Left lung (tissue), 10 donors: Measurements from ENCODE around the gene GAPDHS. TPM values are rescaled to one million over a fixed set of nuclear protein-coding genes. Genes with fewer than 3 reads are reported as not detected.

Experiments used
- ATAC-seq: fragments of 200-7000 bp; cut with Tn5 transposase; one replicate; pipeline ENCODE4 v1.9.1; 2020; ENCODE audit warnings: moderate library complexity
- DNase-seq, 4 donors: peaks; one replicate each; pipeline ENCODE4 v3.0.0-alpha.2; 2013 to 2020
- H3K27ac ChIP-seq, 2 donors: fragments of 200-600 bp; sonication (generic) in 1 of 2; one replicate each; pipeline versions ENCODE4 v1.5.0 to v1.8.0; 2020 to 2021
- H3K27me3 ChIP-seq, 2 donors: fragments of 200-600 bp; sonication (generic) in 1 of 2; one replicate each; pipeline versions ENCODE4 v1.5.0 to v1.8.0; 2020 to 2021
- H3K36me3 ChIP-seq, 2 donors: fragments of 200-600 bp; sonication (generic) in 1 of 2; one replicate each; pipeline versions ENCODE4 v1.5.0 to v1.8.0; 2020 to 2021
- H3K4me1 ChIP-seq, 2 donors: fragments of 200-600 bp; one replicate each; pipeline ENCODE4 v1.8.0; 2021
- H3K4me3 ChIP-seq, 2 donors: fragments of 200-600 bp; sonication (generic) in 1 of 2; one replicate each; pipeline versions ENCODE4 v1.5.0 to v1.8.0; 2020 to 2021; ENCODE audit warnings: mild to moderate bottlenecking in 1 of 2
- H3K9me3 ChIP-seq, 2 donors: fragments of 200-600 bp; sonication (generic) in 1 of 2; one replicate each; pipeline versions ENCODE4 v1.5.0 to v1.8.0; 2020 to 2021
- intact Hi-C, 2 donors: fragments of 100-400 bp; cut with DNase I; formaldehyde crosslinking; loops; one replicate each; pipeline versions ENCODE4 v1.11.2 to v1.14.2; 2022
- polyA plus RNA-seq, 6 donors: library from polyadenylated mRNA; unstranded; fragments of 120-200 nt; gene quantifications; one replicate each; pipeline ENCODE4 v1.2.1, GENCODE V29; 2013; ENCODE audit not compliant: insufficient read length in 6 of 6
- total RNA-seq, 2 donors: library from RNA; stranded (reverse); fragmentation: NEBNext Ultra II Directional; extraction: Animal tissue kit (Norgen Biotek cat#: 25700); gene quantifications; one replicate each; pipeline ENCODE4 v1.2.1, GENCODE V29; 2021
- TF ChIP-seq, protein P1 (sequence below), 2 donors: fragments of 200-600 bp; sonication (generic) in 1 of 2; IDR thresholded peaks; one replicate each; pipeline versions ENCODE4 v1.5.0 to v1.8.0; 2021; ENCODE audit warnings: antibody characterized with exemption in 2 of 2
- donor health status: DM: no; HTN: yes; CAD: no.
- donor health status: DM: no; HTN: no; CAD: no.

GAPDHS gene
- total and polyA plus RNA-seq, 8 donors = not detected

DNA sequence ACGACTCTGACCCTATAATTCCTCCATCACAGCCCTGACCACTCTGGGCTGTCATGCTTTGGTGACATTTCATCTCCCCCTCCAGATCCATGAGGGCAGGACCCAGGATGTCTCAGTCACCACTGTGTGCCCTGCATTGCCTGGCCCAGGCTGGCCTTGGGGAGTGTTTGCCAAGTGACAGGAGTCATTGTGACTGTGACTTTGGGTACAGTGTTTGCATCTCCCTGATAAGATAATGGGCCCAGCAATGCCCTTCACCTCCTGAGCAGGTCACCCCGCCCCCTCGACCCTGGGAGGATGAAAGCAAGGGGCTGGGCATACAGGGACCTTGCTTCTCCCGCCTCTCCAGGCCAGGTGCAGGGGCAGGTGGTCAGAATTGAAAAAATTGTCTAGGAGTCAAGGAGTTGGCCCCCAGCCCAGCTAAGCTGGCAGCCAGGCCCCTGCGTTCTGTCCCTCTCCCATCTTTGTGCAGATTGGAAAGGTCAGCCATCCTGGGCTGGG lies 36.1 kb downstream of the GAPDHS start:
- no peak for ATAC-seq
- Histone ChIP-seq H3K4me3 (no peak overlapping the region), H3K27me3 (peaks cover 0 to 40% of the 10 kb centered on the region in 2 donors), H3K4me1 (no peaks in the 10 kb centered on the region), H3K27ac (no peak overlapping the region), H3K9me3 (peaks cover 0 to 3% of the 10 kb centered on the region in 2 donors), H3K36me3 (no peaks in the 10 kb centered on the region)
- TF ChIP-seq, protein P1, sequence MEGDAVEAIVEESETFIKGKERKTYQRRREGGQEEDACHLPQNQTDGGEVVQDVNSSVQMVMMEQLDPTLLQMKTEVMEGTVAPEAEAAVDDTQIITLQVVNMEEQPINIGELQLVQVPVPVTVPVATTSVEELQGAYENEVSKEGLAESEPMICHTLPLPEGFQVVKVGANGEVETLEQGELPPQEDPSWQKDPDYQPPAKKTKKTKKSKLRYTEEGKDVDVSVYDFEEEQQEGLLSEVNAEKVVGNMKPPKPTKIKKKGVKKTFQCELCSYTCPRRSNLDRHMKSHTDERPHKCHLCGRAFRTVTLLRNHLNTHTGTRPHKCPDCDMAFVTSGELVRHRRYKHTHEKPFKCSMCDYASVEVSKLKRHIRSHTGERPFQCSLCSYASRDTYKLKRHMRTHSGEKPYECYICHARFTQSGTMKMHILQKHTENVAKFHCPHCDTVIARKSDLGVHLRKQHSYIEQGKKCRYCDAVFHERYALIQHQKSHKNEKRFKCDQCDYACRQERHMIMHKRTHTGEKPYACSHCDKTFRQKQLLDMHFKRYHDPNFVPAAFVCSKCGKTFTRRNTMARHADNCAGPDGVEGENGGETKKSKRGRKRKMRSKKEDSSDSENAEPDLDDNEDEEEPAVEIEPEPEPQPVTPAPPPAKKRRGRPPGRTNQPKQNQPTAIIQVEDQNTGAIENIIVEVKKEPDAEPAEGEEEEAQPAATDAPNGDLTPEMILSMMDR (IDR thresholded peaks at IDR 0.05) = no peak
- intact Hi-C loops = no loop called here
- no peak for DNase-seq

DNA sequence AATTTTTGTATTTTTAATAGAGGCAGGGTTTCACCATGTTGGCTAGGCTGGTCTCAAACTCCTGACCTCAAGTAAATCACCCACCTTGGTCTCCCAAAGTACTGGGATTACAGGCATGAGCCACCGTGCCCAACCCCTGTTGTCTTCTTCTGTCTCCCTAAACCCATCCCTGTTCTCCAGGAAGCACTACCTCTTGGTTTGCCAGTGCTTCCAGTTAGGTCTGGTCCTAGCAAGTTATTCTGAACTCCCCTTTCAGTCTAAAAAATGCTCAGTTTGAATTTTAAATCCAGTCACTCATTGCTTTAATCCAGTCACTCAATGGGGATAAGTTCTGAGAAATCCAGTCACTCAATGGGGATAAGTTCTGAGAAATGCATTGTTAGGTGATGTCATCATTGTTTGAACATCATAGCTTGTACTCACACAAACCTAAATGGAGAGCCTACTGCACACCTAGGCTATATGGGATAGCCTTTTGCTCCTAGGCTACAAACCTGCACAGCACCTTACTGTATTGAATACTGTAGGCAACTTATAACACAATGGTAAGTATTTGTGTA lies 38.2 kb downstream of the GAPDHS start:
- Histone ChIP-seq H3K36me3 (no peaks in the 10 kb centered on the region), H3K4me3 (no peak overlapping the region), H3K9me3 (peaks cover 0 to 20% of the 10 kb centered on the region in 2 donors), H3K27ac (no peak overlapping the region), H3K27me3 (peaks cover 0 to 27% of the 10 kb centered on the region in 2 donors), H3K4me1 (no peaks in the 10 kb centered on the region)
- DNase-seq (no peak), ATAC-seq (no peak)
- intact Hi-C loops = no loop called here
- TF ChIP-seq, protein P1 (IDR thresholded peaks at IDR 0.05) = no peak

DNA sequence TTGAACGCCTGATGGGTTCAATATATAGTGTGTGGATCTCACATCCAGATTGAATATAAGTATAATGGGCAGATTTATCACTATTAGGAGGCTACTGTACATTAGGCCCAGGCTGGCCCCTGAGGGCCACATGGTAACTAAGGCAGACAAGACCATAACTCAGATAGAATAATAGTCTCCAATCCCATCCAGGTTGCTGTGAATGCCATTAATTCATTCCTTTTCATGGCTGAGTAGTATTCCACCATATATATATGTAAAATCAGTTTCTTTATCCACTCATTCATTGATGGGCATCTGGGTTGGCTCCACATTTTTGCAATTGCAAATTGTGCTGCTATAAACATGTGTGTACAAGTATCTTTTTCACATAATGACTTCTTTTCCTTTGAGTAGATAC lies 44.7 kb downstream of the GAPDHS start:
- no peak for DNase-seq

DNA sequence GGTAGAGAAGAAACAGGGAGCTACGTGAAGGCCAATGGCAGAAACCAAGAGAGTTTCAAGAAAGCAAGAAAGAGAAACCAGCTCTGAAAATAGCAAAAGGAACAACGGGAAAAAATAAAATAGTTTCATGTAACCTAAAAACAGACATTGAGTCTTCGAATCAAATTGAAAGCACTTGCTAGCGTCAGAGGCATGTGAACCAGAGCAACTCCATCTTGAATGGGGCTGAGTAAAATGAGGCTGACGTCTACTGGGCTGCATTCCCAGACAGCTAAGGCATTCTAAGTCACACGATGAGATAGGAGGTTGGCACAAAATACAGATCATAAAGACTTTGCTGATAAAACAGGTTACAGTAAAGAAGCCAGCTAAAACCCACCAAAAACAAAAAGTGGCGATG lies 45.5 kb downstream of the GAPDHS start:
- Histone ChIP-seq H3K27ac (no peak overlapping the region), H3K27me3 (peaks cover 0 to 9% of the 10 kb centered on the region in 2 donors), H3K9me3 (peaks cover 0 to 34% of the 10 kb centered on the region in 2 donors), H3K4me3 (no peak overlapping the region), H3K4me1 (no peaks in the 10 kb centered on the region), H3K36me3 (no peaks in the 10 kb centered on the region)
- DNase-seq (no peak), ATAC-seq (no peak)
- TF ChIP-seq, protein P1 (IDR thresholded peaks at IDR 0.05) = no peak
- intact Hi-C loops = no loop called here

More for the DNA sequence above, 44.7 kb downstream of the GAPDHS start:
- H3K9me3 ChIP-seq = peaks cover 0 to 34% of the 10 kb centered on the region in 2 donors
- no peaks in the 10 kb centered on the region for H3K36me3 ChIP-seq
- ATAC-seq = no peak
- H3K4me1 ChIP-seq = no peaks in the 10 kb centered on the region
- intact Hi-C loops = no loop called here
- TF ChIP-seq, protein P1 (IDR thresholded peaks at IDR 0.05) = no peak
- H3K4me3 ChIP-seq = no peak overlapping the region
- no peak overlapping the region for H3K27ac ChIP-seq
- H3K27me3 ChIP-seq = peaks cover 0 to under 1% of the 10 kb centered on the region in 2 donors

DNA sequence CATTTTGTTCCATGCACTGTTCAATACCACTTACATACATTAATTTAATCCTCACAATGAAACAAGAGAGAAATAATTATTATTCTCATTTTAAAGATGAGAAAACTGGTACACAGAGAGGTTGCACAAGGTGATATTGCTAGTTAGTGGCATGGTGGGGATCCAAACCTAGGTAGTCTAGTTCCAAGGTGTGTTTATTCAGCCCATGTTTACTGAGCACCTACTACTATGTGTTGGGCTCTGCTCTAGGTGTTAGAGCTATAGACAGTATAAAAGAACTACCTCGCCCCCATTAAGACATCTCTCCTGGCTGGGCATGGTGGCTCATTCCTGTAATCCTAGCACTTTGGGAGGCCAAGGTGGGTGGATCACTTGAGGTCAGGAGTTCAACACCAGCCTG lies 49.5 kb downstream of the GAPDHS start:
- Histone ChIP-seq H3K9me3 (peaks cover 0 to 2% of the 10 kb centered on the region in 2 donors), H3K27ac (no peak overlapping the region), H3K4me1 (no peaks in the 10 kb centered on the region), H3K27me3 (peaks cover 0 to 30% of the 10 kb centered on the region in 2 donors), H3K36me3 (no peaks in the 10 kb centered on the region), H3K4me3 (no peak overlapping the region)
- TF ChIP-seq, protein P1 (IDR thresholded peaks at IDR 0.05) = no peak
- ATAC-seq = no peak
- intact Hi-C loops = no loop called here
- no peak for DNase-seq
